Endothelial cell (in vitro differentiated cells): ENCODE data around the gene DNAH10. TPM values are rescaled to one million over a fixed set of nuclear protein-coding genes. Genes with fewer than 3 reads are reported as not detected.

Experiments used
- DNase-seq: peaks from one replicate; pipeline ENCODE4 v3.0.0; 2021; ENCODE audit warnings: low spot score
- H3K27ac Mint-ChIP-seq: one replicate; pipeline ENCODE4 v1.8.0; 2021; ENCODE audit warnings: mixed read lengths, inconsistent platforms; ENCODE audit not compliant: unreplicated experiment
- H3K27me3 Mint-ChIP-seq: one replicate; pipeline ENCODE4 v1.8.0; 2021; ENCODE audit warnings: mild to moderate bottlenecking, moderate library complexity, mixed read lengths, inconsistent platforms; ENCODE audit not compliant: unreplicated experiment
- H3K36me3 Mint-ChIP-seq: one replicate; pipeline ENCODE4 v1.8.0; 2021; ENCODE audit warnings: mild to moderate bottlenecking, low read depth, mixed read lengths, inconsistent platforms; ENCODE audit not compliant: unreplicated experiment
- H3K4me1 Mint-ChIP-seq: one replicate; pipeline ENCODE4 v1.8.0; 2021; ENCODE audit warnings: mild to moderate bottlenecking, mixed read lengths, inconsistent platforms; ENCODE audit not compliant: unreplicated experiment
- H3K4me3 Mint-ChIP-seq: one replicate; pipeline ENCODE4 v1.8.0; 2021; ENCODE audit warnings: mild to moderate bottlenecking, mixed read lengths, inconsistent platforms; ENCODE audit not compliant: unreplicated experiment
- H3K9me3 Mint-ChIP-seq: one replicate; pipeline ENCODE4 v1.8.0; 2021; ENCODE audit warnings: mixed read lengths, inconsistent platforms; ENCODE audit not compliant: unreplicated experiment
- total RNA-seq: library from RNA; stranded (reverse); fragmentation: NEBNext Ultra II Directional; extraction: Animal tissue kit (Norgen Biotek cat#: 25700); gene quantifications from one replicate; pipeline ENCODE4 v1.2.1, GENCODE V29; 2021; ENCODE audit not compliant: unreplicated experiment
- TF ChIP-seq, protein P1 (sequence below): fragments of 200-600 bp; sonication (generic); IDR thresholded peaks from one replicate; pipeline ENCODE4 v1.5.0; 2021; ENCODE audit warnings: antibody characterized with exemption; ENCODE audit not compliant: unreplicated experiment

The DNAH10 gene
- total RNA-seq, 1 donor from 2014 or later, result 1.2 TPM

DNA sequence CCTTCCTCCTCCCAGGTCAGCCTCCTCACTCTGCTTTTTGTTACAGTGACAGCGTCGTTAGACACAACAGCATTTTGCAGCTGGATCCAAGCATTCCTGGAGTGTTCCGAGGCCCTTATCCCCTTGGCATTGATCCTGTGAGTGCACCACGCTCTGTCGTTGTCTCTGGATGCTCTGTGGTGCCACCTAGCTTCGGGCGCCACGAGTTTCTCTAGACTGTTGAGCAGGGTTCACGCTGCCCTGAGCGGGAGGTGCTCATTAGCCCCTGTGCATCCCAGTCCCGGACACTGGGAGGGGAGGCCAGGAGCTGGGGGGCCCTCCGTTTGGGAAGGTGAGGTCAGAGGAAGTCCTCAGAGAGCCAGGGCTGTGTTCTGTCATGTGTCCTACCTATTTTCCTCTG lies 17.3 kb upstream of the DNAH10 start:
- TF ChIP-seq, protein P1, sequence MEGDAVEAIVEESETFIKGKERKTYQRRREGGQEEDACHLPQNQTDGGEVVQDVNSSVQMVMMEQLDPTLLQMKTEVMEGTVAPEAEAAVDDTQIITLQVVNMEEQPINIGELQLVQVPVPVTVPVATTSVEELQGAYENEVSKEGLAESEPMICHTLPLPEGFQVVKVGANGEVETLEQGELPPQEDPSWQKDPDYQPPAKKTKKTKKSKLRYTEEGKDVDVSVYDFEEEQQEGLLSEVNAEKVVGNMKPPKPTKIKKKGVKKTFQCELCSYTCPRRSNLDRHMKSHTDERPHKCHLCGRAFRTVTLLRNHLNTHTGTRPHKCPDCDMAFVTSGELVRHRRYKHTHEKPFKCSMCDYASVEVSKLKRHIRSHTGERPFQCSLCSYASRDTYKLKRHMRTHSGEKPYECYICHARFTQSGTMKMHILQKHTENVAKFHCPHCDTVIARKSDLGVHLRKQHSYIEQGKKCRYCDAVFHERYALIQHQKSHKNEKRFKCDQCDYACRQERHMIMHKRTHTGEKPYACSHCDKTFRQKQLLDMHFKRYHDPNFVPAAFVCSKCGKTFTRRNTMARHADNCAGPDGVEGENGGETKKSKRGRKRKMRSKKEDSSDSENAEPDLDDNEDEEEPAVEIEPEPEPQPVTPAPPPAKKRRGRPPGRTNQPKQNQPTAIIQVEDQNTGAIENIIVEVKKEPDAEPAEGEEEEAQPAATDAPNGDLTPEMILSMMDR, result no peak
- Mint-ChIP-seq H3K4me3 (no peak overlapping the region), H3K4me1 (no peaks in the 10 kb centered on the region), H3K27ac (peak overlapping the region; percentile 3), H3K9me3 (no peaks in the 10 kb centered on the region), H3K36me3 (peaks cover 53% of the 10 kb centered on the region), H3K27me3 (no peaks in the 10 kb centered on the region)
- DNase-seq, result peak; percentile 12

- Mint-ChIP-seq H3K27me3 (no peaks in the 10 kb centered on the region), H3K4me1 (no peaks in the 10 kb centered on the region), H3K4me3 (no peak overlapping the region), H3K27ac (no peak overlapping the region), H3K36me3 (peaks cover 42% of the 10 kb centered on the region), H3K9me3 (no peaks in the 10 kb centered on the region)
- no peak for DNase-seq
- TF ChIP-seq, protein P1, result no peak
Measured at GRCh38 chr12:123747309-123747708, 14.8 kb upstream of the DNAH10 start.

GRCh38 chr12:123748161-123748560 lies 13.9 kb upstream of the DNAH10 start:
- TF ChIP-seq, protein P1, result no peak
- no peak overlapping the region for H3K4me3 Mint-ChIP-seq
- no peaks in the 10 kb centered on the region for H3K4me1 Mint-ChIP-seq
- H3K27ac Mint-ChIP-seq, result no peak overlapping the region
- H3K27me3 Mint-ChIP-seq, result no peaks in the 10 kb centered on the region
- peaks cover 37% of the 10 kb centered on the region for H3K36me3 Mint-ChIP-seq
- no peak for DNase-seq
- no peaks in the 10 kb centered on the region for H3K9me3 Mint-ChIP-seq

DNA sequence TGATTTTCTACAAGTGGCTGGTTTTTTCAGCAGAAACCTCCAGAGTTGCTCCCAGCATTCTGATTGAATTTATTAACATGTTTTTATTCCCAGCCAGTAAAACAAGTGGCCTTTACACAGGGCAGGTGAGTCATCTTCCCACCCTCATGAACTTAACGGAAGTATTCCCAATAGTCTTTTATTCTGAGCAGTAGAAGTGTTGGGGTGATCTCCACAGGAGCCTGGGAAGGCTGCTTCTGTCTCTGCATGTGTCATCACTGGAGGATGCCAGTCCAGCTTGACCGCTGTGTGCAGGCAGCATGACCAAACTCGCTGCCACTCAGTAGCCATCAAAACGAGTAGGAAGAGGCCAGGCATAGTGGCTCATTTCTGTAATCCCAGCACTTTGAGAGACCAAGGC lies 13.4 kb upstream of the DNAH10 start:
- no peak for DNase-seq
- no peak overlapping the region for H3K27ac Mint-ChIP-seq
- TF ChIP-seq, protein P1, result no peak
- no peaks in the 10 kb centered on the region for H3K9me3 Mint-ChIP-seq
- no peaks in the 10 kb centered on the region for H3K27me3 Mint-ChIP-seq
- no peak overlapping the region for H3K4me3 Mint-ChIP-seq
- H3K4me1 Mint-ChIP-seq, result no peaks in the 10 kb centered on the region
- peaks cover 37% of the 10 kb centered on the region for H3K36me3 Mint-ChIP-seq

DNA sequence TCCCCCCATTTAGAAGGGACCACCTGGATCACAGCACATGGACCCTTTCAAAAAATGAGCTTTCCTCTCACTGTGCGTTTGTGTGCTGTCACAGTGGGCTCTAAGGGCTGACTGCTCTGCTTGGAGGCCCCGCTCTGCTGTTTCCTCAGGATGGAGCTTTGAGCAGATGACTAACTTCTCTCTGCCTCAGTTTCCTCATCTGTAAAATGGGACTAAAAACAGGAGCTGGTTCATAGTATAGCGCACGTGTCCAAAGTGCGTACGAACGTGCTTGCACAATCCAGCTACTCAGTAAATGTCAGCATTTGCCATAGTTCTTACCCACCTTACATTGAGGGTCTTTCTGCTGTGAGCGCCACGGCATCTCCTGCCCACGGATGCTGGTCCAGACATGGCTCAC lies 12.7 kb upstream of the DNAH10 start:
- Mint-ChIP-seq H3K9me3 (no peaks in the 10 kb centered on the region), H3K4me3 (no peak overlapping the region), H3K4me1 (no peaks in the 10 kb centered on the region), H3K27ac (no peak overlapping the region), H3K27me3 (no peaks in the 10 kb centered on the region), H3K36me3 (peaks cover 39% of the 10 kb centered on the region)
- TF ChIP-seq, protein P1, result no peak
- no peak for DNase-seq
